SK-MEL-5 (cell line): ENCODE data around the gene ADAM8. TPM values are rescaled to one million over a fixed set of nuclear protein-coding genes. Genes with fewer than 3 reads are reported as not detected.

Experiments used
- DNase-seq: peaks from one replicate; pipeline ENCODE4 v3.0.0-alpha.2; 2016; ENCODE audit warnings: low read depth, low spot score
- in situ Hi-C: cut with HindIII; loops from 2 replicates; pipeline ENCODE4 v1.10.0; 2016; ENCODE audit warnings: low sequenced_read_pairs, high pct_unique_total_duplicates, low pct_unique_long_range_greater_than_20kb
- total RNA-seq: library from RNA; depleted of rRNA; stranded (reverse); fragments of >200 nt; shearing (Covaris generic); gene quantifications from 2 replicates; pipeline ENCODE4 v1.2.3, GENCODE V29; 2014

ADAM8 gene
- total RNA-seq, 1 experiment from 2014 or later, result 0.05 TPM

DNA sequence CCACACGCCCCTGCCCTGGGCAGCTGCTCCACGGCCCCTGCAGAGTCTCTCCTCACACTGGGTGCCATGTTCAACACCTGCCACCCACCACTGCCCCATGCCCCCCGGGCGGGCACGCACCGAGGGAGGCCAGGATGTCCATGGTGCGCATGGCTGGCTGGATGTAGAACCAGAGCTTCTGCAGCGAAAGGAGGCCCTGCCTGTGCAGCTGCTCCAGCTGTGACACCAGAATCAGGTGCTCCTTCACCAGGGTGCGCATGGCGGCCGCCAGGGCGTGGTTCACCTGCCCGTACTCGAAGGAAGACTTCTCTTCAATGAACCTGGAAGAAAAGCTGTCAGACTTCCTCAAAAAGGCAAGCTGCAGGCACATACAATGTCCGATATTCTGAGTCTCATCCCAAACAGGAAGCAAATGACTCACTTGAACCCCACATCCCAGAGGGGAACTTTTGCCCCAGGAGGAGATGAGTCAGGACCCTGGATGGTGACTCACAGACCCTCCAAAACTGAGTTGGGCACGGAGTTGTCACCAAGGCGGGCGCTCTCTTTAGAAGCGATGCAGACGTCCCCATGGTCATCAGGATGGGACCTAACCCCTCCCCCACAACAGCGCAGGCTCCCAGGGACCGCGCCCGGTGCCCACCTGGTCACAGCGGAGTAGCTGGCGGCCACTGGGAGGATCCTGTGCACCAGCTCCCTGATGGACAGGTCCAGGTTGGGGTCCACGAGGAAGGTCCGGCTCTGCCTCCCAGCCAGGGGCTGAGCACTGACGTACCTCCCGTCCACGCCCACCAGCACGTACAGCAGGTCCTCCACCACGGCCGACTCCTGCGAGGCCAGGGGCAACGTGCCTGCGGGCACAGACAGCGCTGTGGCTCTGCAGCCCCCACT lies 16.5 kb upstream of the ADAM8 start:
- in situ Hi-C loops, result no loop called here

GRCh38 chr10:133289761-133290160 lies 13.1 kb upstream of the ADAM8 start:
- in situ Hi-C loops, result no loop called here
- DNase-seq, result no peak

More for the DNA sequence above, 16.5 kb upstream of the ADAM8 start:
- no peak for DNase-seq

GRCh38 chr10:133287832-133288500 lies 11.3 kb upstream of the ADAM8 start:
- DNase-seq, result no peak
- in situ Hi-C loops, result no loop called here

- no peak for DNase-seq
- in situ Hi-C loops, result no loop called here
Measured at GRCh38 chr10:133286366-133286765, 9.7 kb upstream of the ADAM8 start.

- DNase-seq, result no peak
- in situ Hi-C loops, result no loop called here
Measured at GRCh38 chr10:133285217-133285616, 8.5 kb upstream of the ADAM8 start.

DNA sequence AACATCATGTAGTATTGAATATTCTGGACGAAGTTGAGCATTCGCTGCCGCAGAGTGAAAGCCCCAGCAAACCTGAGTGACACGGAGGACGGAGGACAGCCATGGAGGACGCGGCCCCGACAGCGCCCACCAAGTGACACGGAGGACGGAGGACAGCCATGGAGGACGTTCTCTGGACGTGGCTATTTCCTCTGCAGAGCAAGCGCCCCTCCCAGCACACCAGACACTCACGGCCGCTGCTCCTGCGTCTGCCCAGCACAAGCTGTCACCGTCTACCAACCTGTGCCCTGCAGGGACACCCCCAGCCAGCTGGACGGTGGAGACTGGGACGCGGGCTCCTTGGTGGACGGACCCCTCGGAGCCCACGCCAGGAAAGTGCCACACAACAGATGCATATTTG lies 7.3 kb upstream of the ADAM8 start:
- in situ Hi-C loops, result no loop called here
- DNase-seq, result no peak

- in situ Hi-C loops, result no loop called here
- DNase-seq, result no peak
Measured at GRCh38 chr10:133282846-133283390, 6.2 kb upstream of the ADAM8 start.

- DNase-seq, result no peak
- in situ Hi-C loops, result no loop called here
Measured at GRCh38 chr10:133281628-133282372, 5.1 kb upstream of the ADAM8 start.

- DNase-seq, result no peak
- in situ Hi-C loops, result no loop called here
Measured at GRCh38 chr10:133281084-133281483, 4.4 kb upstream of the ADAM8 start.

- DNase-seq, result no peak
- in situ Hi-C loops, result no loop called here
Measured at GRCh38 chr10:133280391-133281059, 3.9 kb upstream of the ADAM8 start.

DNA sequence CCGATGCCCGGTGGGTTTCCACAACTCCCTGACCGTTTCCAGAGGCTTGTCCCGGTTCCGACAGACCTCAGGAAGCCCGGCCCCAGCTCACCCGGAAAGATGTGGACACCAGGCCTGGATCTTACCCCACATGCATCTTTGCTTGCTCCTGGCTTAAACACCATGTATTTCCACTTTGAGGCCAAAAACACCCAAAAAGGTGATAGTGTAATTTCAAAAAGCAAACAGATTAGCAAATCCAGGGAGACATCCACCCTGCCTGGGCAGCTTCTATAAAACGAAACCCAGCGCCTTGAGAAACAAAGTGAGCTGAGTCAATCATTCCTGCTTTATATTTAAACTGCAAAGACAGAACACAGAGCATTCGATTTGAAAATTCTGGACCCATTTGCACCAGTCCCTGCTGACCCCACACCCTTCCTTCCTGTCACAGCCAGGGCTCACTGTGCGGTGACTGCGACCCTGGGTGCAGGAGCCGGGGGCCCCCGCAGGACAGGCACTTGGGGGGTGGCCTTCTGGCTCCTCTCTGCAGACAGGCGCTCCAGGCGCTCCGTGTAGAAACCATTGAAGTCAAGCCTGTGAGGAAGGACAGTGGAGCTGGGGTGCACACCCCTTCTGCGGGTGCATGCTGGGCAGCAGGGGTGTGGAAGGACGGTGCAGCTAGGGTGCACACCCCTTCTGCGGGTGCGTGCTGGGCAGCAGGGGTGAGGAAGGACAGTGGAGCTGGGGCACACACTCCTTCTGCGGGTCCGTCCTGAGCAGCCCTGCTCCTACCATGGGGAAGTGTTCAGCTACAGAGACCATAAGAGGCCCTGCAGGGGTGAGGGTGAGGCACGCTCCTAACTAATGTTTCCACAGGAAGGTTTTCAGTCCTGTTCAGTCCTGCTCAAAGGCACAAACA lies 2.9 kb upstream of the ADAM8 start:
- in situ Hi-C loops, result no loop called here

GRCh38 chr10:133278577-133279265 lies 2.1 kb upstream of the ADAM8 start:
- DNase-seq, result no peak
- in situ Hi-C loops, result no loop called here

More for the DNA sequence above, 2.9 kb upstream of the ADAM8 start:
- no peak for DNase-seq

- no peak for DNase-seq
- in situ Hi-C loops, result no loop called here
Measured at GRCh38 chr10:133277993-133278576, 1.4 kb upstream of the ADAM8 start.

DNA sequence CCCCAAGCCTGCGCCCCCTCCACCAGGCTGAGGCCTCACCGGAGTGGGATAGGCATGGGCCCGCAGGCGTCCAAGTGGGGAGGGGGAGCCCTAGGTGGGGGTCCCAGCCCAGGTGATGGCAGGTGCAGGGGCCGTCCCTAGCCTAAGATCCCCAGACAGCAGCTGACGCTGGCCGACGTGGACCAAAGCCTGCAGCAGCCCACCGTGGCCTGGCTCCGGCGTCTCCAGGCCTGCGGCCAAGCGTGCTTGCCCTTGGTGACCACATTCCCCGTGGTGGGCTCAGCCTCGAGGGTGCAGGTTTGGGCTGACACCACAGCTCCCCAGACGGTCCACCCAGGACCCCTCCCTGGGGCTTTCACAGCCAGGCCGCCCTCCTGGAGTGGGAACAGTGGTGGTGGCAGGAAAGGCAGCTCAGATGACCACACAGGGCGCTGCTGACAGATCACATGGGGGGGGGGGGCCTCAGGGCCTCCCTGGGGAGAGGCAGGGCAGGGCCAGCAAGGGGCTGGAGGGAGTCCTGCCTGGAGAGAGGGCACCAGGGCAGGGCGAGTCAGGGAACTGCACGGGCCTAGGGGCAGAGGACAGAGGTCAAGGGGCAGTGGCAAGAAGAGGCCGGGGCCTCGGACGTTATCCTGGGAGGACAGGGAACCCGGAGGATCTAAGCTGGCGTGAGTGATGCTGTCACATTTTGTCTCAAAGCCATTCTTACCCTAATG lies 767 bp upstream of the ADAM8 start:
- DNase-seq, result no peak
- in situ Hi-C loops, result no loop called here

DNA sequence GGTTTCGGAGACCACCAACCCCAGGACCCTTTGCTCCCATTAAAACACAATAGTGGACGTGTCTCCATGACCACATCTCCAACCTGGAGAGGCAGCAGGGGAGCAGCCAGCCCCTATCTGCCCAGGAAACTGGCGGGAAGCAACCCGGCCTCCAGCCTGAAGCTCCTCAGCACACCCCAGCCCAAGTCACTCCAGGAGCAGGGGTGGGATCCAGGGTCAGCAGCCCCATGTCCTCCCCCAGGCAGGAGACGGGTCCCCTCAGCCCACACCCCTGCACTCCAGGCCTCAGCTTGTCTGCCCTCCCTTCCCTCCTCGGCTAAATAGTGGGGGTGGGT lies 601 bp downstream of the ADAM8 start:
- no peak for DNase-seq

More for the DNA sequence above, 601 bp downstream of the ADAM8 start:
- in situ Hi-C loops, result no loop called here
